ENCODE data around the gene AP4E1. TPM values are rescaled to one million over a fixed set of nuclear protein-coding genes. Genes with fewer than 3 reads are reported as not detected.

AP4E1 gene
- total RNA-seq, 1 donor from 2014 or later = 11.3 TPM

GRCh38 chr15:50973605-50974004, 65.1 kb downstream of the AP4E1 start:
- Histone ChIP-seq H3K36me3 (ENCODE audit: control insufficient read depth, insufficient read depth, low read length) (no peaks in the 10 kb centered on the region), H3K4me3 (ENCODE audit: low read depth, low read length) (no peak overlapping the region), H3K27me3 (ENCODE audit: control insufficient read depth, insufficient read depth, low read length) (no peaks in the 10 kb centered on the region)
- no peak for DNase-seq (ENCODE audit: low read depth)
- no peak for TF ChIP-seq CTCF (IDR thresholded peaks at IDR 0.05; ENCODE audit: insufficient read depth, low read length, poor library complexity, severe bottlenecking)

- DNase-seq (ENCODE audit: low read depth) = no peak
- H3K27me3 ChIP-seq (ENCODE audit: control insufficient read depth, insufficient read depth, low read length) = no peaks in the 10 kb centered on the region
- TF ChIP-seq CTCF (IDR thresholded peaks at IDR 0.05; ENCODE audit: insufficient read depth, low read length, poor library complexity, severe bottlenecking) = no peak
- peaks cover 1% of the 10 kb centered on the region for H3K36me3 ChIP-seq (ENCODE audit: control insufficient read depth, insufficient read depth, low read length)
- H3K4me3 ChIP-seq (ENCODE audit: low read depth, low read length) = no peak overlapping the region
Observed at GRCh38 chr15:50977162-50977561, 68.7 kb downstream of the AP4E1 start.

- H3K4me3 ChIP-seq (ENCODE audit: low read depth, low read length) = no peak overlapping the region
- no peak for DNase-seq (ENCODE audit: low read depth)
- TF ChIP-seq CTCF (IDR thresholded peaks at IDR 0.05; ENCODE audit: insufficient read depth, low read length, poor library complexity, severe bottlenecking) = no peak
- no peaks in the 10 kb centered on the region for H3K27me3 ChIP-seq (ENCODE audit: control insufficient read depth, insufficient read depth, low read length)
- peaks cover 1% of the 10 kb centered on the region for H3K36me3 ChIP-seq (ENCODE audit: control insufficient read depth, insufficient read depth, low read length)
Observed at GRCh38 chr15:50978580-50978979, 70.1 kb downstream of the AP4E1 start.

- DNase-seq (ENCODE audit: low read depth) = no peak
- Histone ChIP-seq H3K27me3 (ENCODE audit: control insufficient read depth, insufficient read depth, low read length) (no peaks in the 10 kb centered on the region), H3K4me3 (ENCODE audit: low read depth, low read length) (no peak overlapping the region), H3K36me3 (ENCODE audit: control insufficient read depth, insufficient read depth, low read length) (peaks cover 2% of the 10 kb centered on the region)
- no peak for TF ChIP-seq CTCF (IDR thresholded peaks at IDR 0.05; ENCODE audit: insufficient read depth, low read length, poor library complexity, severe bottlenecking)
Observed at GRCh38 chr15:50979041-50979440, 70.6 kb downstream of the AP4E1 start.

GRCh38 chr15:50993598-50993997, 85.1 kb downstream of the AP4E1 start:
- no peaks in the 10 kb centered on the region for H3K27me3 ChIP-seq (ENCODE audit: control insufficient read depth, insufficient read depth, low read length)
- no peak for TF ChIP-seq CTCF (IDR thresholded peaks at IDR 0.05; ENCODE audit: insufficient read depth, low read length, poor library complexity, severe bottlenecking)
- H3K36me3 ChIP-seq (ENCODE audit: control insufficient read depth, insufficient read depth, low read length) = no peaks in the 10 kb centered on the region
- no peak overlapping the region for H3K4me3 ChIP-seq (ENCODE audit: low read depth, low read length)
- no peak for DNase-seq (ENCODE audit: low read depth)

- TF ChIP-seq CTCF (IDR thresholded peaks at IDR 0.05; ENCODE audit: insufficient read depth, low read length, poor library complexity, severe bottlenecking) = no peak
- no peaks in the 10 kb centered on the region for H3K27me3 ChIP-seq (ENCODE audit: control insufficient read depth, insufficient read depth, low read length)
- no peak overlapping the region for H3K4me3 ChIP-seq (ENCODE audit: low read depth, low read length)
- H3K36me3 ChIP-seq (ENCODE audit: control insufficient read depth, insufficient read depth, low read length) = no peaks in the 10 kb centered on the region
- DNase-seq (ENCODE audit: low read depth) = no peak
Observed at GRCh38 chr15:50996641-50997040, 88.2 kb downstream of the AP4E1 start.

Measured in kidney epithelial cell (primary cell).